GM12873 (cell line): ENCODE measurements around the gene AOPEP.

Source experiments
- CTCF ChIP-seq: IDR thresholded peaks from 2 replicates; pipeline ENCODE4 v1.5.1; 2012; ENCODE audit warnings: low read depth, mild to moderate bottlenecking, moderate library complexity, low read length, control low read depth; ENCODE audit not compliant: insufficient read depth; ENCODE audit errors: missing control alignments

The AOPEP gene

GRCh38 chr9:94904806-94905205 lies 178.3 kb downstream of the AOPEP start:
- TF ChIP-seq CTCF = no peak

DNA sequence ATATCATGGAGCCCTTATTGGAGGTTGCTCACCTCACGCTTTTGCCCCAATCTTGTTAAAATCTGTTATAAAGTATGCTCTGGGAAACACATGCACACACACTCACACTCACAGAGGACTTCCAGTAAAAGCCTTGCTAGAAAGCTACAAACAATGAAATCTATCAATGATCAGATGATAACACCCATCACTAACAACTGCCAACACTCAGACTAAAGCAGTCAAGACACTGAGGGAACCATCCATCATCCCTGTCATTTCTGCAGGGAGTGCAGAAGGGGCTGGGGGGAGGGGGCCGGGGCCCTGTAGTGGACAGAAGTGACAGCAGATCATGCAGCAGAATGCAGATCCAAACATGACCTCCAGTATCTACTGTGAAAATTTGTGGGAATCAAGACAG lies 179.1 kb downstream of the AOPEP start:
- no peak for TF ChIP-seq CTCF

DNA sequence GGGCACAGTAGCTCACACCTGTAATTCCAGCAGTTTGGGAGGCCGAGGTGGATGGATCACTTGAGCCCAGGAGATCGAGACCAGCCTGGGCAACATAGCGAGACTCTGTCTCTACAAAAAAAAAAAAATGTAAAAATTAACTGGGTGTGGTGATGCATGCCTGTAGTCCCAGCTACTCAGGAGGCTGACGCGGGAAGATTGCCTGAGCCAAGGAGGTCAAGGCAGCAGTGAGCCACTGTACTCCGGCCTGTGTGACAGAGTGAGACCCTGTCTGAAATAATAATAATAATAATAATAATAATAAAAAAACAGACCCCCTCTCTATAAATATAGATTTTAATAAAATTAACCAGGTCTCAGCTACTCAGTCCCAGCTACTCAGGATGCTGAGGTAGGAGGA lies 179.7 kb downstream of the AOPEP start:
- TF ChIP-seq CTCF = no peak

- TF ChIP-seq CTCF = no peak
These were observed 180.2 kb downstream of the AOPEP start for GRCh38 chr9:94906713-94907112.

GRCh38 chr9:94907264-94907936 lies 180.9 kb downstream of the AOPEP start:
- no peak for TF ChIP-seq CTCF

GRCh38 chr9:94908011-94908563 lies 181.6 kb downstream of the AOPEP start:
- TF ChIP-seq CTCF = no peak

DNA sequence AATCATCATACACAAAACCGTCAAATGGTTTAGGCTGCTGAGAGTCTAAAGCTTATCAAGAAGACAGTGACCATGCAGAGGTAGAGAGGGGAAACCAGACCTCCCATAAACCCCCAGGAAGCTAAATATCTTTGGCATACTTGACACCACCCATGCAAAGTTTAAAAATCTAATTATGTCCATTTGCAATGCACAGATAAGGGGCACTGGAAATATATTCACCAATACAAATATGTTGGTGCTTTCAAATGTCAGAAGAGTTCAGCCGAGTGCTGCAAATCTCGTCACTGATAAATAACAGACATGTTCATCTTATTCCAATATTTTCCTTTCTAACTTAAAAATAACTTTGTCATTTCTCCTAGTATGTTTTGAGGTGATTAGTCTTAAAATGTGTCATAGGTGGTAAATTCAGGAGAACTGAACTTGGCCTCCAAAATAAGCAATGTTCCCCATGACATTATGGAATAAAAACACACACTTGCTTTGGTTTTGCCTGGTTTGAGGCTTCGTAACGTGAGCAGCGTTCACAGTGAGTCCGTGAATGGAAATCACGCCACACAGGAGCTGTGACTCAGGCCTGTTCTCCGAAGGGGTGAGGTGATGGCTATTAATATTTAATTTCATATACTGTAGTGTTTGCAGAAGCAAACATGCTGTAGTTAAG lies 182.2 kb downstream of the AOPEP start:
- TF ChIP-seq CTCF = no peak
